RKO (cell line): ENCODE data around the gene PPRC1.
"Not testable (repeated sequence)": the region's sequence is repeated elsewhere in the genome, so short reads cannot be mapped to it uniquely, and the experiment has no call there.

ENCODE experiments used
- DNase-seq: peaks from one replicate; pipeline ENCODE4 v3.0.0-alpha.2; 2016; ENCODE audit warnings: low spot score

Gene PPRC1

DNA sequence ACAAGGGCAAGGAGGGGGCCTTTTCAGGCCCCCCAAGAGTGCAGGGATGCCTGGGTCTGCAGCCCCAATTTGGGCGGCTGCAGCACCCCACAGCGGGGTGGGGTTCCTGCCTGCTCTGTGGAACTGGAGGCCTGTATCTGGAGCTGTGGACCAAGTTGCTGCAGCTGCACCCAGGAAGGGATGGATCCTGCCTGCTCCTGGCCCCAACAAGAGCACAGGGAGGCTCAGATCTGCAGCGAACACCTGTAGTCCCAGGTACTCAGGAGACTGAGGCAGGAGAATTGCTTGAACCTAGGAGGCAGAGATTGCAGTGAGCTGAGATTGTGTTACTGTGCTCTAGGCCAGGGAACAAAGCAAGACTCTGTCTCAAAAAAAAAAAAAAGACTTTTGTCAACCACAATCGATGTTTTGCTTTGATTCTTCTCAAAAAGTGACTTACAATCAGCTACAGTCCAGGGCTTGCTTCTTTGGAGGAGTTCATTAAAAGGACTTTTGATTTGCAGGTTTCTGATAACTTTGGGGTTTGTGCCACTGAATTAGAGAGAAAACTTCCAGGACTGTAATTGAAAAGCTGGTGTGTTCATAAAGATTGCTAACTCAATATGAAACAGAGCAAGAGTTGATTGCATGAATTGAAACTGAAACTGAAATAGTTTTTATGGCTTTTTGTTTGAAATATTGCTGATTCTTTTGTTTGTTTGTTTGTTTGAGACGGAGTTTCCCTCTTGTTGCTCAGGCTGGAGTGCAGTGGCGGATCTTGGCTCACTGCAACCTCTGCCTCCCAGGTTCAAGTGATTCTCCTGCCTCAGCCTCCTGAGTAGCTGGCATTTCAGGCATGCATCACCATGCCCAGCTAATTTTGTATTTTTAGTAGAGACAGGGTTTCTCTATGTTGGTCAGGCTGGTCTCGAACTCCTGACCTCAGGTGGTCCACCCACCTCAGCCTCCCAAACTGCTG is 56.4 kb downstream of the PPRC1 start:
- DNase-seq, result not testable (repeated sequence)

DNA sequence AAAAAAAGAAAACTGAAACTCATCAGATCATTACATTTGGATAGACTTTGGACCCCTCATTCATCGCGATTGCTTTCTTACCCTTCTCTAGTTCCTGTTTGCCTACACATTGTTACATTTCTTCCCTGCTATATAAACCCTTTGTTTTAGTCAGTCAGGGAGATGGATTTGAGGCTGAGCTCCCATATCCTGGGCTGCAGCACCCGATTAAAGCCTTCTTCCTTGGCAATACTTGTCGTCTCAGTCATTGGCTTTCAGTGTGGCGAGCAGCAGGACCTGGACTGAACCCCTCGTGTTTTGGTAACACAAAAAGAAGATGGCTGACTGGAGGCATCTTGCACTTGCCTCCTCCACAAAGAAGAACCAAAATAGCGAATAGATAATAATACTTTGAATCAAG is 59.1 kb downstream of the PPRC1 start:
- DNase-seq, result no peak

DNA sequence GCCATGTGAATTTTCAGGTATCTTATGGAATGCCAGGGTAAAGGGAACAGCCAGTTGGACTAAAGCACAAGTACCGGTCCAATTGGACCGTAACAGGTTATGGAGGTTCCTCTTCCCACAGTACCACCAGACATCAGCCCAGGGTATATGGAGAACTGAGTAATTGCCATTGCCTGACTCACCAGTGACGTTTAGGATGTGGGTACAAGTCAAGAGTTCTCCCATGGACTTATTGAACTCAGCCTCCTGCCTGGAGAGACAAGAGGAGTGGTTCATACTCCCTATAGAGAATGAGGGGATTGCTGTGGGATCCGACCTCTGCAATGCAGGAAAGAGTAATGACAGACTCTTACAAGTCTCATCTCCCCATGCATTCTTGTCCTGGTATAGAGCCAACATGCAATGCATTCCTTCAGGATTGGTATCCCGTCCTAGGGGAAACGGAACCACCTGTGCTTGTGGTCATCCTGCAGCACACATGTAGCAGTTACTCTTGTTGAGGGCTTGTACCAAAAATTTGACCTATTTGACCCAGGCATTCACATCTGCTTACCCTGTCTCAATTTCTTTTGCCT is 62.5 kb downstream of the PPRC1 start:
- DNase-seq, result peak; percentile 23

DNA sequence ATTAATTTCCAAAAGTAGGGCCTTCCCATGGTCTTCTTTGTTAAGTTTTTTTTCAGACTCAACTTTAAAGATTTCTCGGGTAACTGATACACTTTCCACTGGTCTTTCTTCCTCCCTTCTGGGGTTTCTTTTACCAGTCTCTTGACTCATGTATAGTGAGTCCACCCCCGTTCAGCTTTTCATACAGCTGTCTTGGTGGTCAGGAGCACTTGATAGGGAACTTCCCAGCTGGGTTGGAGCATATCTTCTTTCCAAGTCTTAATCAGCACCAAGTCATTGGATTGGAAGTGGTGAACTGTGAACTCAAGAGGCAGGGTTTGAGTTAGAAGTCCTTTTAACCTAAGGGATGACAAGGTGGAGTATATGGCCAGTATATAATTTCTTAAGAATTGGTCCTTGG is 64.1 kb downstream of the PPRC1 start:
- no peak for DNase-seq

DNA sequence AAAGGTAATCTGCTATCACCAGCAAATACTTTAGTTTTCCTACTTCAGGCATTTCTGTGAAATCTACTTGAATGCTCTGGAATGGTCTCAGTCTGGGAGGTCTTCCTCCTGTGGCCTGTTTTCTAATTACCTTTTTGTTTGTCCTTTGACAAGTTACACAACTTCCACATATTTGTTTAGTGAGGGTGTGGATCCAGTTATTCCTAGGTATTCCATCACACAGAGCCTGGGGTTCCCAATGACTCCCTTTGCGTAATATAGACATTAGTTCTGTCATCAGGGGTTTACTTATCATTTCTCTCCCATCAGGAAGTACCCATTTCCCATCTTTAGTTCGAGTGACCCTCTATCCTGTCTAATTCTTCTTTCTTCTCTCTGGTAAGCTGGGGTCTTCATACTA is 65.2 kb downstream of the PPRC1 start:
- DNase-seq, result no peak
